HL-60/S4 treated with retinoic acid at 250 ng/mL for 4 days and 3 days (cell line): ENCODE measurements around the gene SCN4A.
"Not testable (repeated sequence)": the region's sequence is repeated elsewhere in the genome, so short reads cannot be mapped to it uniquely, and the experiment has no call there.

Experiments used
- in situ Hi-C: fragments of 300-500 bp; cut with MboI; formaldehyde crosslinking; loops from 2 replicates; pipeline ENCODE4 v1.7.0; 2022; ENCODE audit warnings: low sequenced_read_pairs

SCN4A gene

GRCh38 chr17:63894021-63894420 is 78.7 kb downstream of the SCN4A start:
- in situ Hi-C loops: not testable (repeated sequence)

GRCh38 chr17:63892316-63893037 is 80.2 kb downstream of the SCN4A start:
- in situ Hi-C loops: not testable (repeated sequence)

GRCh38 chr17:63889026-63889848 is 83.5 kb downstream of the SCN4A start:
- in situ Hi-C loops: not testable (repeated sequence)
